GM19395 (cell line): Measurements from ENCODE around the gene SURF1.
"Not testable (repeated sequence)": the region's sequence is repeated elsewhere in the genome, so short reads cannot be mapped to it uniquely, and the experiment has no call there.

Source experiments
- ATAC-seq: cut with Tn5 transposase; IDR thresholded peaks from one replicate; pipeline ENCODE4 v1.9.1; 2021; ENCODE audit warnings: mild to moderate bottlenecking, moderate library complexity; ENCODE audit not compliant: unreplicated experiment

SURF1 gene

DNA sequence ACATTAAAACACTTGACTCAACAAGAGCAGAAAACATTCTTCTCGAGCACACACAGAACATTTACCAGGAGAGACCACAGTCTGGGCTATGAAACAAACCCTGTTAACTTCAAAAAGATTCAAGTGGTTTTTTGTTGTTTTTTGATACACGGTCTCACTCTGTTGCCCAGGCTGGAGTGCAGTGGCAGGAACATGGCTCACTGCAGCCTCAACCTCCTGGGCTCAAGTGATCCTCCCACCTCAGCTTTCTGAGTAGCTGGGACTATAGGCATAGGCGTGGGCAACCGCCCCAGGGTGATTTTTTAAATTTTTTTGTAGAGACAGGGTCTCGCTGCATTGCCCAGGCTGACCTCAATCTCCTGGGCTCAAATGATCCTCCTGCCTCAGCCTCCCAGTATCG, 29.3 kb downstream of the SURF1 start:
- ATAC-seq, result not testable (repeated sequence)

DNA sequence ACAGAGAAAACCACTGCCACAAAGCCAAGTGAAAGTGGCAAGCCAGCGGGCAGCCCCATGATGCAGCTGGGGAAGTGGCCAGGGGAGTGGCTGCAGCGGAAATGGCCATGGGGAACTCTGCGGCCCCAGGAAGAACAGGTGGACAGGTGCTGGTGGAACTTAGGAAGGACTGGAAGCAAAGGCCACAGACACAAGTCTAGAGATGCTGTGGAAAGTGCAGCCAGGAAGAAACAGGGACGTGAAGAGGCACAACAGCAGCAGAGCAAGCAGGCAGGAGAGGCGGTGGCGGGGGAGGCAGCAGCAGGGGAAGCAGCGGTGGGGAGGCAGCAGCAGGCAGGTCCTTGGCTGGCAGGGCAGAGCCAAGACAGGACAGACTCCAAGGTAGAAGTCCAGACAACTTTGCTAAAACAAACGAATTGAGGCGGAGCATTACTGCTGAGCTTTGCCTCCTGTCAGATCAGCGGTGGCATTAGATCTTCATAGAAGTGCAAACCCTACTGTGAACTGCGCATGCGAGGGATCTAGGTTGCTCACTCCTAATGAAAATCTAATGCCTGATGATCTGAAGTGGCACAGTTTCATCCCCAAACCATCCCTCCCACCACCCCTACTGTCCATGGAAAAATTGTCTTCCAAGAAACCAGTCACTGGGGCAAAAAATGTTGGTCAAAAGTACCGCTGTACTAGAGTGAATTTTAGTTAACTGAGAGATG, 32.1 kb downstream of the SURF1 start:
- no peak for ATAC-seq

DNA sequence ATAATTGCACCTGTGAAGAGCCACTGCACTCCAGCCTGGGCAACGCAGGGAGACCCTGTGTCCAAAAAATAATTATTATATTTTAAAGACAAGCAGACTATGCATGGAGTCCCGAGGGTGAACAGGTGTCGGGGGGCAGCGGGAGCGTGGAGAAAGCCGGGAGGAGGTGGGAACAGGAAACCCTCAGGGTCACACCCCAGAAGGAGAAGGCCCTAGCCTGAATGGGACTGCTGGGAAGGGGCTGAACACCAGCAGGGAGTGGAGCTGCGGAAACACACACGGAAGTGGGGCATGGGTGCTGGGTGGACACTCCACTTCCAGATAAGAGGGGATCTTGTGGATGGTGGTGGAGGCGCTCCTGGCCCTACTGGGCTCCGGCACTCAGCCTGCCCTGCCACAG, 33.1 kb downstream of the SURF1 start:
- no peak for ATAC-seq

DNA sequence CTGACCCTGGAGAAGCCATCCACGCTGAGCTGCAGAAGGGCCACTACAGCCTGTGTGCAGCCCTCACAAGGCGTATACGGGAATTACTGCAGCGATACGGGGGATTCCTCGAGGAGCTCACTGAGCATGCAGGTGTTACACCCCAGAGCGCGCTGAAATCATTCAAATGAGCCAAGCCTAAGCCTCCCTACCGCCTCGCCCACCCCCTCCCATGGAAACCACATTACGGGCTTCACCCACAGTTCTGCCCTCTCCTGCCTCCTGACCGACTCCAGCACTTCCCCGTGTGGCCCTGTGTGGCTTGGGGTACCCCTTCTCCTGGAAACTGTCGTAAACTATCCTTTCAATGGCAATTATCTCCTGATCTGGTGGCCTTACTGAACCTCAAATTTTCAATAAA, 33.6 kb downstream of the SURF1 start:
- no peak for ATAC-seq

DNA sequence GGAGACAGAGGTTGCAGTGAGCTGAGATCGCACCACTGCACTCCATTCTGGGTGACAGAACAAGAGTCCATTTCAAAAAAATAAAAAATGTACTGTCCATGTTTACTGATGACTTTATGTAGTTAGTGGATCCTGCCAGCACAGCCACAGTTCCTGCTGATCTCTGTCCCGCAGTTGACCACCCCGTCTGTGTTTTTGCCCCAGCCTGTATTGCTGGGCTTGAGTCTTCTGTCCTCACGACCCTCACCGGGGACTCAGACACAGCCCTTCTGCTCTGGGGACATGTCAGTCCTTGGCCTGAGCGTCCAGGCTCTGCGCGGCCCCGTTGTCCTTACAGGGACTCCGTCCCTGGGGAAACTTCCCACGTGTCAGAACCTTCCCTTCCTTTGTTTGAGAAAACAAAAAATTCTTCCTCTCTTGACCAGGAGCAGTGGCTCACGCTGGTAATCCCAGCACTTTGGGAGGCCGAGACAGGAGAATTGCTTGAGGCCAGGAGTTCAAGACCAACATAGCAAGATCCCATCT, 34.8 kb downstream of the SURF1 start:
- no peak for ATAC-seq

DNA sequence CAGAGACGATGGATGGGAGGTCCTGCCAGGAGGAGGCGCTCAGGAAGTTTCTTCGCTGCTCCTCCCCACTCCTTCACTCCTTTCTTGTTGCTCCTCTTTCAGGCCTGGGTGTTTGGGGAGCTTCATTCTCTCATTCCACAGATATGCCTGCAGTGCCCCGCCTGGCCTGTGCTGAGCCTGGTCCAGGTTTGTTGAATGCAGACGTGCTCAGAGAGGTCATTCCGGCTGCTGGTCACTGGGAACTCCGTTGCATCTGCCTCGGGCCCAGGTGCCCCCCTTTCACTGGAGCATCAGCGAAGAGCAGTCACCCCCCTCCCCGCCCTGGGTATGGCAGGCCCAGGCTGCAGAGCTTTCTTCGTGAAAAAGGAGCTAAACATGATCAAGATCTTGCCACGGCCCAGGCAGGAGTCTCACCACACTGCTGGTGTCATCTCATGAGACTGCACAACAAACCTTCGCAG, 35.8 kb downstream of the SURF1 start:
- ATAC-seq, result no peak

DNA sequence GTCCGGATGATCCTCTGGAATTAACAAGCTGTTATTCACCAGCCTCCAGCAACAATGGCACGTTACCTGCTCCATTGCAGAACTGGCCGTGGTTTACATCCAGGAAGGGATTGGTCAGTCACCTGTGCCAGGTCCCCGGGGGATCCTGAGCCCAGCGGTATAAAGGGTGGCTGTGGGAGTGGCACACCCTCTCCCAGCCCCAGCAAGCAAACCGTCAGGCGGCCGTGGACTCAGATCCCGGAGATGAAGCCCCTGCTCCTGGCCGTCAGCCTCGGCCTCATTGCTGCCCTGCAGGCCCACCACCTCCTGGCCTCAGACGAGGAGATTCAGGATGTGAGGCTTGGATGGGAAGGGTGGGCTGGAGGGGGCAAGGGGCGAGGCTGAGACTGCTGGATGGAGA, 38.7 kb downstream of the SURF1 start:
- ATAC-seq, result not testable (repeated sequence)

DNA sequence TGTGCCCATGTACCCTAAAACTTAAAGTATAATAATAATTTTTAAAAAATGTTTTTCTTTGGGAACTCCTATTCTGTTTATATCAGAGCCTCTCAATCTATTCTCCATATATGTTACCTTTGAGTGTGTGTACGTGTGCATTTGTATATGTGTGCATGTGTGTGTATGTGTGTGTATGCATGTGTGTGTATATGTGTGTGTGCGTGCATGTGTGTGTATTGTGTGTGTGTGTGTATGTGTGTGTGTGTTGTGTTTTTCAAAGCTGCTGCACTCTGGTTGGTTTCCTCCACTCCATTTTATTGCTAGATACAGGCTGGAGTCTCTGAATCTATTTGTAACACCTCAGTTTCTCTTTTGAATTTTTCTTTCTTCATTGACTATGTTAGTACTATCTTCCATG, 40.3 kb downstream of the SURF1 start:
- ATAC-seq, result no peak

DNA sequence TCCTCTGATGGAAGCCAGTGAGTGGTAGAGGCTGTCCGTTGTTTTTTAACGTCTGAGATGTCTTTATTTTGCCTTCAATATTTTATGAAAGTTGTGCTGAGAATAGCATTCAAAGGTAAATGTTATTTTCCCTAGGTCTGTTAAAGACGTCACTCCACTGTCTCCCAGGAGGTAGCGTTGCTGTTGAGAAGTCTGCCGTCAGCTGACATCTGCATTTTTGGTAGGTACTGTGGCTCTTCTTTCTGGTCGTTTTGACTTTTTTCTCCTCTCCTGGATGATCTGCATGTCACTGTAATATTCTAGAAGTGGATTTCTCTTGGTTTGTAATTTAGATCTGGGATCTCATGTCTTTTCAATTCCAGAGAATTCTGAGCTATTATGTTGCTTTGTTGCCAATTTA, 46.7 kb downstream of the SURF1 start:
- no peak for ATAC-seq

DNA sequence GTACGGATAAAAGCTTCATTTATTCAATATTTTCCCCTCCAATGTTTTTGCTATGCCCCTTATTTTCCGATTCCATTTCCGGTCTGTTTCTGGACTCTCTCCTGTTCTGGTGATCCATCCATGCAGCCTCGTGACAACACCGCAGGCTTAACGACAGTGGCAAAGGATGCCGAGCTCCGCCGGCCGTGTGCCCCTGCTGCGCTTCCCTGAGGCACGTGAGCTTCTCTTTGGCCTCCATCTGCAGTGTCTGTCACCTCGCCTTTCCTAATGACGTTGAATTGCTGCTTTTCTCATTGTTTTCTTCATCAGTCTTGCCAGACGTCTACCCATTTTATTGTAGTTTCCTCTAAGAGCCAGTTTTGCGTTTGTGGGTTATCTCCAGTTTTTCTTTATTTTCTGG, 49.0 kb downstream of the SURF1 start:
- no peak for ATAC-seq

DNA sequence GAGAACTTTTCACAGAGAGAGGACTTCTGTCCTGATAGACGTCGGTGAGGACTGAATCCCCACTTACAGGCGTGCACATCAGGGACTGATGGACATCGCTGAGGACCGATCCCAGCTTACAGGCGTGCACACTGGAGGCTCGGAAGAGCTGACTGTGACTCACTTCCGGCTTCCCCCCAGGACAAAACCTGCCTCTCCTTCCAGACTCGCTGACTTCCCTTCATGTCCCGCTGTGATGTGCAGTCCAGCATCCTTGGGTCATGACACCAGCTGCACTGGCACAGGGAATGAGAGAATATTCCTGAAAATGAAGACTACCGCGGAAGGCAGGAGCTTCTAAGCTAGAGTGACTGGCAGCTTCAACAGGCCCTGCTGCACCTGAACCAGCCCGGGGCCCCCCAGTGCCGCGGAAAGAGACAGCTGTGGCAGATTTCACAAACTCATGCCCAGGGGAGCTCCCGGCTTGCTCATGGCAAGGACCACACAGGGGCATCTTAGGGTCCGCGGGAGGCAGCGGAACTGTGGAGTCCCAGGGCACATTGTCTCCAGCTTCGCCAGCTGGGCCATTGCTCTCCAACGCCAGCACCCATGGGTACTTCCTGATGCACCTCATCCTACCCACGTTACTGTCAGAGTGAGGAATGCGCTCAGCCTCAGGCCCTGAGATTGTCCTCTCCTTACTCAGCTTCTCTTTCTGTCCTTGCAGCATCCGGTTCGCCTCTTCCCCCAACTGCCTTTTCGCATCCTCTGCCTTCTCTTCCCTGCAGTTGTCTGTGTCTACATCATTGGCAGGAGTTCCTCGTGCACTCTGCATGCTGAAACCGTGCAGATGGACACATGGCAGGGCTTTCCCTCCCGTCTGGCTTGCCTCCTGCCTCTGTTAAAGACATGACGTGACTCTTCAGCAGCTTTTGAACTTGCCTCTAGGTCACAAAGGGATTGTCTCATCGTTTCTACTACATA, 49.8 kb downstream of the SURF1 start:
- ATAC-seq, result no peak

DNA sequence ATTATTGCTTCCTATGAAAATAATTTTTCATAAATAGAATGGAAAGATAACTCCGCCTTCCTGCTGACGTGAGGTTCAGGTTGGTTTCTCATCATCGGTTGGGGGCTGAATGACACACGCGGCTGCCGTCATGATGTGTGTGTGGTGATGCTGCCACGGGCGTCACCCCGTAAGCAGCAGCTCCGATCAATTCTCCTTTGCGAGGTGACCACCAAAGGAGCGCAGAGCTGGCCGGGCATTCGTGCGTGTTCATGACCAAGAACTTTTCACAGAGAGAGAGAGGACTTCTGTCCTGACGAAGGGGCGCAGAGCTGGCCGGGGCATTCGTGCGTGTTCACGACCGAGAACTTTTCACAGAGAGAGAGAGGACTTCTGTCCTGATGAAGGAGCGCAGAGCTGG, 50.6 kb downstream of the SURF1 start:
- ATAC-seq, result no peak

DNA sequence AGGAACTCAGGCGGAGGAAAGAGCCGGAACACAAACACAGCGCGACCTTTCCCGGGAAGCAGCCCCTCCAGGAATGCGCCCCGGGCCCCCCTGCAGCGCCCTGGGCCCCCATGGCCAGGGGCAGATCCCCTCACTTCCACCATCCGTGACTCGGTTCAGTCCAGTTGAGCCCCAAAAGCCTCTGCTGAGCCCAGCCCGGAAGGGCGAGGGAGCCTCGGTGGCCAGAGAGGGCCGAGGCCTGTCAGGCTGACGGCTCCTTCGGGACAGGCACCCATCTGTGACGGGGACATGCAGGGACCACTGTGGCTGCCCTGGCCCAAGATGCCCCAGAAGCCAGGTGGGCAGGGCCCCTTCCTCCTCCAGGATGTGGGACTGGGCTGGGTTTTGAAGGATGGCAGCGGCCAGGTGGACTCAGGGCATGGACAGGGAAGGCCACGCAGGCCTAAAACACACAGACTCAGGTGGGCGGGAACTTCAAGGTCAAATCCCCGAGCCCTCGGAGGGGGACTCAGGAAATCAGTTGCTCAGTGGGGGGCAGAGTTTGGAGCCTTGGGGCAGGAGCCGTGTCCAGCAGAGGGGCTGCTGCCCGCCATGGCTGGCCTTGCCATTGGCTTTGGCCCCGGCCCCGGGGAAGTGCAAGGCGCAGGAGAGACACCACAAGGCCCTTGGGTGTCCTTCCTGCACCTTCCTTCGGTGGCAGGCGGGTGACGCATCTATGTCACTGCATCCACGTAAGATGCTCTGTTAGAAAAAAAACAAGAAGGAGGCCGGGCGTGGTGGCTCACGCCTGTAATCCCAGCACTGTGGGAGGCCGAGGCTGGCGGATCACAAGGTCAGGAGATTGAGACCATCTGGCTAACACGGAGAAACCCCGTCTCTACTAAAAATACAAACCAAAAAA, 51.6 kb downstream of the SURF1 start:
- no peak for ATAC-seq

DNA sequence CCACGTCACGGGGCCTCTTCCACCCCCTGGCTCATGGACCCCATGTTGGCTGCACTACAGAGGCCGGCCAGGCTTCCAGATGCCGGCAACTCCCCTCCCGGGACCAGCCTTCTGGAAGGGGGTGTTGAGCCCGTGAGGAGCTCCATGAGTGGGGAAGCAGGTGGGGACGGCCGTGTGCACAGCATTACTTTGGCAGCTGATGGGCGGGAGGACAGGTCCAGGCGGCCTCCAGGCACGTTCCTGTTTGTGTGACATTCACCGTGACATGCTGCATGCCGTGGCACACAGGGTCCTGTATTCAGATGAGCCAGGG, 52.2 kb downstream of the SURF1 start:
- no peak for ATAC-seq

DNA sequence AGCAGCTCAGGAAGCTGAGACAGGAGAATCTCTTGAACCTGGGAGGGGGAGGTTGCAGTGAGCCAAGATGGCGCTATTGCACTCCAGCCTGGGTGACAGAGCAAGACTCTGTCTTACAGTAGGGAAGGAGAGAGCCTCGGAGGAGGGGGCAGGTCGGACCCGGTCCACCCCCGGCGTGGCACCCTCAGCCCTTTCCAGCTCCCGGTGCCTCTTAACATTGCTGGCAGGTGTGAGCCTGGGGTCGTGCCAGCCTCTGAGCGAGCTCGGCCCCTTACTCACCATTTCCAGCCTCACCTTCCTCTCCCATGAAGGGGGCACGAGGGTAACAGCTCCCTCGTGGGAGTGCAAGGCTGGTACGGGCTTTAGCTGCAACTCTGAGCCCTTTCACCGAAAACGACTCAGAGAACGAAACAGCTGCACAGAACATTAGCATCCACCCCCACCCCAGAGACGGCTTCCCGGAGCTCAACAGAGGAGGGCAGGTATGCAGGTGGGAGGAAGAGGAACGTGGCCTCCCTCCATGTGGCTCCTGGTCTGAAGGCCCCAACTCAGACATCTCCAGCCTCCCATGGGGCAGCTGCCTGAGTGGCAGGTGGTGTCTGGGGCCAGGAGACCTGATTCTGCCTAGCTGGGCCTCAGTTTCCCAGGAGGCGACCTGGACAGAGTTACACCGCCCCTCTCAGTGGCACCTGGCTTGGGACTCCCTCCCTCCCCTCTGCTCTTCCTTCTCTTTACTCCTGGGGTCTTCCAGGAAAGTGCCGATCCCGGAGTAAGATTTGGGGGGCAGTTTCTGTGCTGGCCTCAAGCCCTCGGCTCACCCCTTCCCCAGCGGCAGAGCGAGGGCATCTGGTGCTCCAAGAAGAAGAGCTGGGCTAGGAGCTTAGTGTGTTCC, 52.8 kb downstream of the SURF1 start:
- ATAC-seq, result no peak
